Kidney (tissue), 14 donors: Measurements from ENCODE around the gene GGT5. TPM values are rescaled to one million over a fixed set of nuclear protein-coding genes. Genes with fewer than 3 reads are reported as not detected.
A peak's percentile ranks its signal among the peaks of the same experiment; 100 is the strongest.
"Not testable (repeated sequence)": the region's sequence is repeated elsewhere in the genome, so short reads cannot be mapped to it uniquely, and the experiment has no call there.

ENCODE experiments used
- DNase-seq, 5 donors: peaks; one replicate each; pipeline ENCODE4 v3.0.0-alpha.2; 2013 to 2020
- FAIRE-seq: peaks from 2 replicates; lab custom pipeline; 2012; peaks lifted over from hg19 to GRCh38; lab: Jason Lieb, UNC
- H3K27ac ChIP-seq, 2 donors: one replicate each; pipeline ENCODE4 v1.7.0; 2013; ENCODE audit warnings: low read depth in 2 of 2, low read length in 2 of 2, inconsistent platforms in 1 of 2
- H3K27me3 ChIP-seq: one replicate; pipeline ENCODE4 v1.7.1; 2013; ENCODE audit warnings: low read length, inconsistent platforms; ENCODE audit not compliant: control insufficient read depth, insufficient read depth
- H3K36me3 ChIP-seq, 3 donors: one replicate each; pipeline versions ENCODE4 v1.7.0 to v1.7.1; 2013; ENCODE audit warnings: low read length in 3 of 3, control low read depth in 1 of 3, inconsistent platforms in 1 of 3; ENCODE audit not compliant: insufficient read depth in 3 of 3, control insufficient read depth in 2 of 3
- H3K4me1 ChIP-seq, 3 donors: one replicate each; pipeline versions ENCODE4 v1.7.0 to v1.7.1; 2013; ENCODE audit warnings: low read length in 3 of 3, inconsistent platforms in 1 of 3, low read depth in 1 of 3; ENCODE audit not compliant: control insufficient read depth in 2 of 3, insufficient read depth in 2 of 3
- H3K4me3 ChIP-seq, 3 donors: one replicate each; pipeline versions ENCODE4 v1.7.0 to v1.8.1; 2013; ENCODE audit warnings: low read length in 3 of 3, control low read depth in 1 of 3, inconsistent platforms in 1 of 3
- H3K9ac ChIP-seq, 3 donors: one replicate each; pipeline versions ENCODE4 v1.7.0 to v1.7.1; 2013; ENCODE audit warnings: low read length in 3 of 3, control low read depth in 1 of 3, inconsistent platforms in 1 of 3
- H3K9me3 ChIP-seq, 3 donors: one replicate each; pipeline versions ENCODE4 v1.7.0 to v1.7.1; 2013; ENCODE audit warnings: low read length in 3 of 3, control low read depth in 1 of 3, inconsistent platforms in 1 of 3; ENCODE audit not compliant: control insufficient read depth in 2 of 3, insufficient read depth in 1 of 3
- CTCF ChIP-seq: IDR thresholded peaks from 3 replicates; pipeline ENCODE4 v1.5.1; 2012; ENCODE audit warnings: mild to moderate bottlenecking, moderate library complexity, borderline replicate concordance; ENCODE audit not compliant: insufficient read depth; ENCODE audit errors: extremely low read depth
- intact Hi-C: fragments of 100-400 bp; cut with DNase I; formaldehyde crosslinking; loops from one replicate; pipeline ENCODE4 v1.11.1; 2022
- polyA plus RNA-seq: library from polyadenylated mRNA; stranded (reverse); fragments of 350-450 nt; fragmentation: Illumina TruSeq; extraction: RNeasy Lipid Tissue Mini Kit (QIAGEN cat#74804); gene quantifications from one replicate; pipeline ENCODE4 v1.2.3, GENCODE V29; 2014; ENCODE audit warnings: low read depth, low replicate concordance; ENCODE audit not compliant: insufficient read depth
- total RNA-seq: library from RNA; stranded (reverse); fragmentation: NEBNext Ultra II Directional; extraction: Animal tissue kit (Norgen Biotek cat#: 25700); gene quantifications from one replicate; pipeline ENCODE4 v1.2.1, GENCODE V29; 2021
- donor health status: control.
- donor health status: control.
- donor health status: control.
- donor health status: control.
- donor health status: control.
- donor health status: DM: yes; HTN: yes; CAD: no.
- donor health status: Normal renal cell carcinoma (clear cell type).

The GGT5 gene
- total and polyA plus RNA-seq, 2 donors from 2014 or later: 63.2 to 103 TPM

- DNase-seq: peak in 1 of 5 donors; percentile 71
- no peak overlapping the region for H3K9ac ChIP-seq
- H3K36me3 ChIP-seq: no peaks in the 10 kb centered on the region
- intact Hi-C loops: no loop called here
- peaks cover 0 to 8% (median 0%) of the 10 kb centered on the region in 3 donors for H3K4me1 ChIP-seq
- no peak for TF ChIP-seq CTCF
- H3K9me3 ChIP-seq: no peaks in the 10 kb centered on the region
- H3K27me3 ChIP-seq: no peaks in the 10 kb centered on the region
- FAIRE-seq: no peak
- H3K4me3 ChIP-seq: no peak overlapping the region
- no peak overlapping the region for H3K27ac ChIP-seq
These were observed 4.5 kb downstream of the GGT5 start for GRCh38 chr22:24240381-24240780.

GRCh38 chr22:24238101-24238694 lies 6.7 kb downstream of the GGT5 start:
- not testable (repeated sequence) for FAIRE-seq

GRCh38 chr22:24236656-24237055 lies 8.2 kb downstream of the GGT5 start:
- Histone ChIP-seq H3K27me3 (no peaks in the 10 kb centered on the region), H3K4me1 (no peaks in the 10 kb centered on the region), H3K9ac (no peak overlapping the region), H3K9me3 (no peaks in the 10 kb centered on the region), H3K36me3 (no peaks in the 10 kb centered on the region), H3K27ac (no peak overlapping the region), H3K4me3 (no peak overlapping the region)
- DNase-seq: no peak
- no peak for TF ChIP-seq CTCF
- intact Hi-C loops: no loop called here
- FAIRE-seq: no peak

More at GRCh38 chr22:24238101-24238694, 6.7 kb downstream of the GGT5 start:
- H3K27me3 ChIP-seq, H3K27ac ChIP-seq, H3K9me3 ChIP-seq, DNase-seq, H3K9ac ChIP-seq, intact Hi-C loops, H3K4me1 ChIP-seq, H3K36me3 ChIP-seq, H3K4me3 ChIP-seq: not testable (repeated sequence)

GRCh38 chr22:24235315-24235714 lies 9.6 kb downstream of the GGT5 start:
- Histone ChIP-seq H3K4me3 (no peak overlapping the region), H3K36me3 (no peaks in the 10 kb centered on the region), H3K27ac (no peak overlapping the region), H3K4me1 (no peaks in the 10 kb centered on the region), H3K9me3 (no peaks in the 10 kb centered on the region), H3K9ac (no peak overlapping the region), H3K27me3 (no peaks in the 10 kb centered on the region)
- no peak for FAIRE-seq
- intact Hi-C loops: no loop called here
- peak in 1 of 5 donors; percentile 58 for DNase-seq
- no peak for TF ChIP-seq CTCF
